HEK293T (cell line): ENCODE results near the gene GCM1.
"Not testable (repeated sequence)": the region's sequence is repeated elsewhere in the genome, so short reads cannot be mapped to it uniquely, and the experiment has no call there.

Experiments used
- CTCF ChIA-PET: fragments of 350-600 bp; formaldehyde crosslinking; extraction: SDS; loops from one replicate; lab custom pipeline; 2021; ENCODE audit warnings: antibody characterized with exemption, inconsistent platforms; lab: Yijun Ruan, JAX
- POLR2A ChIA-PET: fragments of 350-600 bp; formaldehyde crosslinking; extraction: SDS; loops from one replicate; lab custom pipeline; 2020; ENCODE audit warnings: antibody characterized with exemption, inconsistent platforms; lab: Yijun Ruan, JAX
- DNase-seq: peaks from one replicate; pipeline ENCODE4 v3.0.0; 2012; ENCODE audit warnings: mixed read lengths; ENCODE audit errors: extremely low spot score
- ARNT ChIP-seq: fragments of 450-650 bp; IDR thresholded peaks from 2 replicates; pipeline ENCODE4 v1.6.1; 2017; ENCODE audit warnings: mild to moderate bottlenecking
- BHLHE40 ChIP-seq: fragments of 450-650 bp; IDR thresholded peaks from 2 replicates; pipeline ENCODE4 v1.6.1; 2016; ENCODE audit warnings: mild to moderate bottlenecking, moderate library complexity, borderline replicate concordance
- CTBP1 ChIP-seq: fragments of 450-650 bp; IDR thresholded peaks from 2 replicates; pipeline ENCODE4 v1.6.1; 2016; ENCODE audit warnings: borderline replicate concordance
- ELF4 ChIP-seq: fragments of 450-650 bp; IDR thresholded peaks from 2 replicates; pipeline ENCODE4 v1.6.1; 2017; ENCODE audit warnings: antibody characterized with exemption
- FOXA1 ChIP-seq: fragments of 450-650 bp; IDR thresholded peaks from 2 replicates; pipeline ENCODE4 v1.6.1; 2016; ENCODE audit warnings: mild to moderate bottlenecking
- FOXK2 ChIP-seq: fragments of 450-650 bp; IDR thresholded peaks from 2 replicates; pipeline ENCODE4 v1.6.1; 2016; ENCODE audit warnings: mild to moderate bottlenecking
- FOXM1 ChIP-seq: fragments of 450-650 bp; IDR thresholded peaks from 2 replicates; pipeline ENCODE4 v1.6.1; 2017; ENCODE audit warnings: mild to moderate bottlenecking, borderline replicate concordance
- HDGF ChIP-seq: fragments of 450-650 bp; IDR thresholded peaks from 2 replicates; pipeline ENCODE4 v1.6.1; 2017; ENCODE audit warnings: antibody characterized with exemption, borderline replicate concordance
- L3MBTL2 ChIP-seq: fragments of 450-650 bp; conservative IDR thresholded peaks from 2 replicates; pipeline ENCODE4 v1.6.1; 2016; ENCODE audit warnings: mild to moderate bottlenecking
- LEF1 ChIP-seq: fragments of 450-650 bp; IDR thresholded peaks from 2 replicates; pipeline ENCODE4 v1.6.1; 2017; ENCODE audit warnings: mild to moderate bottlenecking, borderline replicate concordance
- NFRKB ChIP-seq: fragments of 450-650 bp; IDR thresholded peaks from 2 replicates; pipeline ENCODE4 v1.6.1; 2016; ENCODE audit warnings: mild to moderate bottlenecking, moderate library complexity
- PKNOX1 ChIP-seq: fragments of 450-650 bp; IDR thresholded peaks from 2 replicates; pipeline ENCODE4 v1.6.1; 2016
- SP1 ChIP-seq: fragments of 450-650 bp; IDR thresholded peaks from 2 replicates; pipeline ENCODE4 v1.6.1; 2017
- SUZ12 ChIP-seq: fragments of 450-650 bp; IDR thresholded peaks from 2 replicates; pipeline ENCODE4 v1.6.1; 2016; ENCODE audit warnings: mild to moderate bottlenecking
- TARDBP ChIP-seq: fragments of 450-650 bp; IDR thresholded peaks from 2 replicates; pipeline ENCODE4 v1.6.1; 2016
- ZNF384 ChIP-seq: fragments of 450-650 bp; IDR thresholded peaks from 2 replicates; pipeline ENCODE4 v1.6.1; 2016

GCM1 gene

GRCh38 chr6:53165293-53165692 lies 16.7 kb upstream of the GCM1 start:
- no peak for DNase-seq
- no peak for TF ChIP-seq LEF1
- TF ChIP-seq PKNOX1, result no peak
- TF ChIP-seq ZNF384, result no peak
- no peak for TF ChIP-seq HDGF
- TF ChIP-seq FOXA1, result no peak
- TF ChIP-seq FOXM1, result no peak
- TF ChIP-seq SP1, result no peak
- TF ChIP-seq CTBP1, result no peak
- no peak for TF ChIP-seq SUZ12
- TF ChIP-seq TARDBP, result no peak
- TF ChIP-seq FOXK2, result no peak
- no peak for TF ChIP-seq L3MBTL2
- ChIA-PET POLR2A (no interaction called here), CTCF (no interaction called here)

- no peak for DNase-seq
- POLR2A ChIA-PET, result no interaction called here
- CTCF ChIA-PET, result no interaction called here
- TF ChIP-seq ARNT (no peak), L3MBTL2 (no peak), BHLHE40 (no peak), SP1 (no peak), SUZ12 (no peak), FOXM1 (no peak), ELF4 (no peak), PKNOX1 (no peak)
These were observed 14.0 kb upstream of the GCM1 start for GRCh38 chr6:53162606-53163005.

GRCh38 chr6:53161481-53162009 lies 12.9 kb upstream of the GCM1 start:
- POLR2A ChIA-PET, result no interaction called here
- CTCF ChIA-PET, result no interaction called here
- no peak for TF ChIP-seq L3MBTL2
- no peak for TF ChIP-seq NFRKB
- no peak for DNase-seq

GRCh38 chr6:53159558-53159957 lies 10.9 kb upstream of the GCM1 start:
- CTCF ChIA-PET, result interaction anchor here (0.6 kb wide), 1 partner anchor 318 kb away, joined by 4 read pairs; no protein-coding TSS in a partner anchor
- POLR2A ChIA-PET, result no interaction called here
- TF ChIP-seq FOXK2, result no peak
- DNase-seq, result peak; percentile 10

- POLR2A ChIA-PET, CTCF ChIA-PET, DNase-seq: not testable (repeated sequence)
These were observed 9.4 kb upstream of the GCM1 start for GRCh38 chr6:53158076-53158475.

- POLR2A ChIA-PET, CTCF ChIA-PET, DNase-seq: not testable (repeated sequence)
These were observed 6.6 kb upstream of the GCM1 start for GRCh38 chr6:53155279-53155678.

GRCh38 chr6:53154794-53155193 lies 6.2 kb upstream of the GCM1 start:
- no peak for DNase-seq
- TF ChIP-seq FOXK2, result no peak
- no peak for TF ChIP-seq ZNF384
- TF ChIP-seq BHLHE40, result no peak
- ChIA-PET POLR2A (no interaction called here), CTCF (no interaction called here)

- TF ChIP-seq HDGF (no peak), SP1 (no peak), BHLHE40 (no peak), NFRKB (no peak), FOXA1 (no peak), ARNT (no peak), CTBP1 (no peak), PKNOX1 (no peak), LEF1 (no peak), SUZ12 (no peak), FOXK2 (no peak), ZNF384 (no peak)
- no peak for DNase-seq
- ChIA-PET POLR2A (no interaction called here), CTCF (no interaction called here)
These were observed 5.4 kb upstream of the GCM1 start for GRCh38 chr6:53154071-53154470.
